Thyroid gland (tissue), 4 donors: Measurements from ENCODE around the gene PARP1.

Experiments
- CTCF ChIP-seq, 6 experiments: fragments of 200-600 bp in 3 of 6; fragments of 450-650 bp in 3 of 6; sonication (generic) in 3 of 6; IDR thresholded peaks; one replicate each; pipeline ENCODE4 v1.5.1; 2016 to 2019; ENCODE audit warnings: antibody characterized with exemption in 6 of 6, mild to moderate bottlenecking in 2 of 6, inconsistent platforms in 1 of 6, moderate library complexity in 1 of 6
- POLR2A ChIP-seq, 2 donors: fragments of 450-650 bp; IDR thresholded peaks; one replicate each; pipeline ENCODE4 v1.6.1; 2017; ENCODE audit warnings: antibody characterized with exemption in 2 of 2, mild to moderate bottlenecking in 2 of 2, moderate library complexity in 1 of 2

- TF ChIP-seq CTCF (IDR thresholded peaks at IDR 0.05) (no peak), POLR2A (IDR thresholded peaks at IDR 0.05) (no peak)
Observed at GRCh38 chr1:226353698-226354525, 54.0 kb downstream of the PARP1 start.
